ENCODE results near the gene CLPTM1L.

- TF ChIP-seq EZH2 (IDR thresholded peaks at IDR 0.05; ENCODE audit: borderline replicate concordance, low read depth, low read length, poor library complexity, severe bottlenecking) = no peak
- no peak for TF ChIP-seq CTCF (conservative IDR thresholded peaks at IDR 0.05; ENCODE audit: low read depth, low read length)
Observed at GRCh38 chr5:1331861-1332405, 13.0 kb downstream of the CLPTM1L start.

Measured in A673 (cell line).